ENCODE measurements around the gene DIP2A. TPM values are rescaled to one million over a fixed set of nuclear protein-coding genes. Genes with fewer than 3 reads are reported as not detected.

Gene DIP2A
- polyA plus RNA-seq, 3 donors = 4.6 to 55.4 (median 6.1) TPM

DNA sequence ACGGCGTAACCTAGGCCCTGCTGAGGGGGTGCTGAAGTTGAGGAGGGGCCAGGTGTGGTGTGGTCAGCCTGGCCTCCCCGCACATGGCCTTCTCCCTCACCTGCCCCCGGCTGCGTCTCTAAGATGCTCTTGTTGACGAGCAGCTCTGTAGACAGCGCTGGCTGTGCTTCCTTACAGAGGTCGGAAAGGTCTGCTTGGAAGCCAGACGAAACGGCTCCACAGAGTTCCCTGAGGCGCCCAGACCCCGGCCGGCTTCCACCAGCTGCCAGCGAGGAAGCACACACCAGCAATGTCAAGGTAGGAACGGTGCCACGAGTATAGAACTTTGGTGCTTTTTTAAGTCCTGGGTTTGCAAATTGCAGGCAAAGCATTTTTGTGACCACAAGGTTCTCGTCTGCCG, 18.8 kb upstream of the DIP2A start:
- Histone ChIP-seq H3K4me3 (replicated peaks in 1 of 3; ENCODE audit: low read depth in 2 of 3, low read length in 3 of 3) (no peak overlapping the region), H3K9ac (ENCODE audit: insufficient read depth, low read length, poor library complexity, severe bottlenecking) (no peak overlapping the region), H3K4me1 (ENCODE audit: control insufficient read depth in 1 of 2, insufficient read depth in 2 of 2, low read length in 2 of 2) (peaks cover 11 to 15% of the 10 kb centered on the region in 2 donors), H3K4me2 (replicated peaks; ENCODE audit: extremely low read depth, low read length, poor library complexity, severe bottlenecking) (no peak overlapping the region), H3K36me3 (replicated peaks in 1 of 2; ENCODE audit: control insufficient read depth in 1 of 2, insufficient read depth in 2 of 2, low read length in 2 of 2) (peaks cover 54 to 92% of the 10 kb centered on the region in 2 donors), H2AFZ (ENCODE audit: insufficient read depth, low read depth, low read length, poor library complexity, severe bottlenecking) (no peak overlapping the region), H4K20me1 (ENCODE audit: insufficient read depth, low read length) (no peaks in the 10 kb centered on the region), H3K9me3 (replicated peaks in 1 of 2; ENCODE audit: control insufficient read depth in 1 of 2, insufficient read depth in 1 of 2, low read length in 2 of 2) (no peaks in the 10 kb centered on the region), H3K27me3 (ENCODE audit: control insufficient read depth in 2 of 2, insufficient read depth in 2 of 2, low read length in 2 of 2) (no peaks in the 10 kb centered on the region), H3K79me2 (ENCODE audit: insufficient read depth, low read length) (no peaks in the 10 kb centered on the region), H3K27ac (ENCODE audit: low read depth in 1 of 2, low read length in 2 of 2) (no peak overlapping the region)
- peaks cover 0 to 3% (median 0%) of the 10 kb centered on the region in 7 donors for H3K9me3 Mint-ChIP-seq
- DNase-seq = no peak
- TF ChIP-seq, protein P1, sequence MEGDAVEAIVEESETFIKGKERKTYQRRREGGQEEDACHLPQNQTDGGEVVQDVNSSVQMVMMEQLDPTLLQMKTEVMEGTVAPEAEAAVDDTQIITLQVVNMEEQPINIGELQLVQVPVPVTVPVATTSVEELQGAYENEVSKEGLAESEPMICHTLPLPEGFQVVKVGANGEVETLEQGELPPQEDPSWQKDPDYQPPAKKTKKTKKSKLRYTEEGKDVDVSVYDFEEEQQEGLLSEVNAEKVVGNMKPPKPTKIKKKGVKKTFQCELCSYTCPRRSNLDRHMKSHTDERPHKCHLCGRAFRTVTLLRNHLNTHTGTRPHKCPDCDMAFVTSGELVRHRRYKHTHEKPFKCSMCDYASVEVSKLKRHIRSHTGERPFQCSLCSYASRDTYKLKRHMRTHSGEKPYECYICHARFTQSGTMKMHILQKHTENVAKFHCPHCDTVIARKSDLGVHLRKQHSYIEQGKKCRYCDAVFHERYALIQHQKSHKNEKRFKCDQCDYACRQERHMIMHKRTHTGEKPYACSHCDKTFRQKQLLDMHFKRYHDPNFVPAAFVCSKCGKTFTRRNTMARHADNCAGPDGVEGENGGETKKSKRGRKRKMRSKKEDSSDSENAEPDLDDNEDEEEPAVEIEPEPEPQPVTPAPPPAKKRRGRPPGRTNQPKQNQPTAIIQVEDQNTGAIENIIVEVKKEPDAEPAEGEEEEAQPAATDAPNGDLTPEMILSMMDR (IDR thresholded peaks at IDR 0.05) = no peak
- peaks cover 10% of the 10 kb centered on the region for H3K4me1 Mint-ChIP-seq
- peaks cover 65 to 88% of the 10 kb centered on the region in 2 donors for H3K36me3 Mint-ChIP-seq
- H3K4me3 Mint-ChIP-seq = no peak overlapping the region
- 94% methylated on average over 18 of the region's 18 CpGs for WGBS (ENCODE audit: insufficient coverage)
- intact Hi-C loops (cut with micrococcal nuclease) = no loop called here
- no peak overlapping the region for H3K27ac Mint-ChIP-seq
- no peaks in the 10 kb centered on the region for H3K27me3 Mint-ChIP-seq (ENCODE audit: low read depth in 3 of 3)

DNA sequence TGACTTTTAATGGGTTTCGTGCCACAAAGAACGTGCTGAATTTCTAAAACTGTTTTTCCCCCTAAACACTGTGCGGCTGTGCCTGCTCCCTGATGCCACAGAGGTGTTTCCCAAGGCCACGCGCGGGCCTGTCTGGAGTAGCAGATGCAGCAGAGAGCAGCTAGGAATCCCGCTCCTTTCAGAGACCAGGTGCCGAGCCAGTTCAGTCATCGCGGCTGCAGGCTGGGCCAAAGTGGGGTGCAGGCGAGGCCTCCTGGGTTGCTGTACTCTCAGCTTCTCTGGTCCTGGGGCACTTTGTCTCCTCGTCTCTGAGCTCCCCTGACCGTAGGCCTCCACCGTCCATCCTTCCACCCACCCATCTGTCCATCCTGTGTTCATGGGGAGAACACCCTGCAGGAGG, 17.4 kb upstream of the DIP2A start:
- Histone ChIP-seq H2AFZ (ENCODE audit: insufficient read depth, low read depth, low read length, poor library complexity, severe bottlenecking) (no peak overlapping the region), H3K9ac (ENCODE audit: insufficient read depth, low read length, poor library complexity, severe bottlenecking) (no peak overlapping the region), H3K4me1 (ENCODE audit: control insufficient read depth in 1 of 2, insufficient read depth in 2 of 2, low read length in 2 of 2) (peaks cover 9 to 11% of the 10 kb centered on the region in 2 donors), H3K9me3 (replicated peaks in 1 of 2; ENCODE audit: control insufficient read depth in 1 of 2, insufficient read depth in 1 of 2, low read length in 2 of 2) (no peaks in the 10 kb centered on the region), H3K79me2 (ENCODE audit: insufficient read depth, low read length) (no peaks in the 10 kb centered on the region), H3K36me3 (replicated peaks in 1 of 2; ENCODE audit: control insufficient read depth in 1 of 2, insufficient read depth in 2 of 2, low read length in 2 of 2) (peaks cover 55 to 95% of the 10 kb centered on the region in 2 donors), H3K4me2 (replicated peaks; ENCODE audit: extremely low read depth, low read length, poor library complexity, severe bottlenecking) (no peak overlapping the region), H3K4me3 (replicated peaks in 1 of 3; ENCODE audit: low read depth in 2 of 3, low read length in 3 of 3) (no peak overlapping the region), H3K27me3 (ENCODE audit: control insufficient read depth in 2 of 2, insufficient read depth in 2 of 2, low read length in 2 of 2) (no peaks in the 10 kb centered on the region), H3K27ac (ENCODE audit: low read depth in 1 of 2, low read length in 2 of 2) (no peak overlapping the region), H4K20me1 (ENCODE audit: insufficient read depth, low read length) (no peaks in the 10 kb centered on the region)
- intact Hi-C loops (cut with micrococcal nuclease) = no loop called here
- TF ChIP-seq, protein P1 (IDR thresholded peaks at IDR 0.05) = no peak
- peaks cover 10% of the 10 kb centered on the region for H3K4me1 Mint-ChIP-seq
- 98% methylated on average over 11 of the region's 14 CpGs for WGBS (ENCODE audit: insufficient coverage)
- DNase-seq = no peak
- H3K27me3 Mint-ChIP-seq (ENCODE audit: low read depth in 3 of 3) = no peaks in the 10 kb centered on the region
- peaks cover 64 to 88% of the 10 kb centered on the region in 2 donors for H3K36me3 Mint-ChIP-seq
- no peak overlapping the region for H3K4me3 Mint-ChIP-seq
- peak overlapping the region in 1 of 7 donors; percentile 73 for H3K27ac Mint-ChIP-seq
- no peaks in the 10 kb centered on the region for H3K9me3 Mint-ChIP-seq
